ENCODE results near the gene DCC. TPM values are rescaled to one million over a fixed set of nuclear protein-coding genes. Genes with fewer than 3 reads are reported as not detected.

DCC gene
- total and polyA plus RNA-seq, 2 experiments from 2014 or later = 0.53 to 0.73 TPM

GRCh38 chr18:52607985-52608384, 268.0 kb downstream of the DCC start:
- no peak overlapping the region for H3K4me2 ChIP-seq
- no peak for ATAC-seq
- H3K27ac ChIP-seq (ENCODE audit: low read depth) = no peak overlapping the region
- no peaks in the 10 kb centered on the region for H3K9me3 Mint-ChIP-seq
- no peak overlapping the region for H3K4me3 ChIP-seq
- H3K27ac Mint-ChIP-seq = no peak overlapping the region
- H3K4me3 Mint-ChIP-seq = no peak overlapping the region
- no peaks in the 10 kb centered on the region for H3K36me3 Mint-ChIP-seq (ENCODE audit: low read depth)
- H3K4me1 Mint-ChIP-seq = no peaks in the 10 kb centered on the region
- no peaks in the 10 kb centered on the region for H3K27me3 Mint-ChIP-seq (ENCODE audit: insufficient read depth, low read depth, poor library complexity)
- TF ChIP-seq ZNF331 (CRISPR knock-in tag; IDR thresholded peaks at IDR 0.05; ENCODE audit: low read depth) = no peak
- TF ChIP-seq CREB1 (CRISPR knock-in tag; IDR thresholded peaks at IDR 0.05; ENCODE audit: low read depth) = no peak
- no peak for TF ChIP-seq POLR2AphosphoS5 (IDR thresholded peaks at IDR 0.05; ENCODE audit: low read depth)
- no peak for TF ChIP-seq ZNF462 (CRISPR knock-in tag; IDR thresholded peaks at IDR 0.05)
- TF ChIP-seq STAT1 (IDR thresholded peaks at IDR 0.05; ENCODE audit: unreplicated experiment) = no peak
- H3K79me2 ChIP-seq (replicated peaks; ENCODE audit: insufficient read depth) = no peaks in the 10 kb centered on the region
- no peaks in the 10 kb centered on the region for H3K27me3 ChIP-seq (ENCODE audit: insufficient read depth)
- no peak for DNase-seq (ENCODE audit: low spot score)
- peaks cover 5% of the 10 kb centered on the region; the same call in 1 of the 2 replicates for H3K4me1 ChIP-seq (ENCODE audit: insufficient read depth)
- H4K20me1 ChIP-seq (replicated peaks; ENCODE audit: insufficient read depth) = no peaks in the 10 kb centered on the region
- no peaks in the 10 kb centered on the region for H3K36me3 ChIP-seq (ENCODE audit: insufficient read depth)
- no peaks in the 10 kb centered on the region; the same call in 1 of the 2 replicates for H3K9me2 ChIP-seq (ENCODE audit: insufficient read depth)
- H3F3A ChIP-seq (replicated peaks; ENCODE audit: low read depth) = no peaks in the 10 kb centered on the region
- no peak overlapping the region for H2AFZ ChIP-seq

- Histone ChIP-seq H3K27me3 (ENCODE audit: insufficient read depth) (no peaks in the 10 kb centered on the region), H3K27ac (ENCODE audit: low read depth) (no peak overlapping the region), H3F3A (replicated peaks; ENCODE audit: low read depth) (no peaks in the 10 kb centered on the region), H3K36me3 (ENCODE audit: insufficient read depth) (no peaks in the 10 kb centered on the region), H2AFZ (no peak overlapping the region), H3K9me2 (ENCODE audit: insufficient read depth) (peaks cover 3% of the 10 kb centered on the region; the same call in 1 of the 2 replicates), H3K4me1 (ENCODE audit: insufficient read depth) (peaks cover 3% of the 10 kb centered on the region), H4K20me1 (replicated peaks; ENCODE audit: insufficient read depth) (no peaks in the 10 kb centered on the region), H3K4me3 (no peak overlapping the region), H3K79me2 (replicated peaks; ENCODE audit: insufficient read depth) (no peaks in the 10 kb centered on the region), H3K4me2 (no peak overlapping the region)
- ATAC-seq (no peak), DNase-seq (ENCODE audit: low spot score) (no peak)
- Mint-ChIP-seq H3K9me3 (no peaks in the 10 kb centered on the region), H3K4me3 (no peak overlapping the region), H3K4me1 (peaks cover 2% of the 10 kb centered on the region; the same call in 1 of the 3 replicates), H3K36me3 (ENCODE audit: low read depth) (no peaks in the 10 kb centered on the region), H3K27ac (no peak overlapping the region), H3K27me3 (ENCODE audit: insufficient read depth, low read depth, poor library complexity) (no peaks in the 10 kb centered on the region)
- TF ChIP-seq NANOG (IDR thresholded peaks at IDR 0.05; ENCODE audit: borderline replicate concordance) = no peak
- no peak for TF ChIP-seq POLR2AphosphoS5 (IDR thresholded peaks at IDR 0.05; ENCODE audit: low read depth)
- TF ChIP-seq ZNF462 (CRISPR knock-in tag; IDR thresholded peaks at IDR 0.05) = no peak
These were observed 270.6 kb downstream of the DCC start for GRCh38 chr18:52610451-52611115.

All from GM23338 (cell line).